Activated T-cell treated with anti-CD3 and anti-CD28 coated beads, Interleukin-2, amount 50 U/mL, for 24 hours (primary cell): ENCODE measurements around the gene ARHGAP20.

ENCODE experiments used
- DNase-seq: peaks from one replicate; pipeline ENCODE4 v3.0.0-alpha.2; 2020
- H3K27ac Mint-ChIP-seq: 2 replicates; pipeline ENCODE4 v1.8.0; 2020; ENCODE audit warnings: mild to moderate bottlenecking, mixed read lengths
- H3K27me3 Mint-ChIP-seq: 2 replicates; pipeline ENCODE4 v1.8.0; 2020; ENCODE audit warnings: mixed read lengths
- H3K36me3 Mint-ChIP-seq: 2 replicates; pipeline ENCODE4 v1.8.0; 2020; ENCODE audit warnings: low read depth, mixed read lengths
- H3K4me1 Mint-ChIP-seq: 2 replicates; pipeline ENCODE4 v1.8.0; 2020; ENCODE audit warnings: low read depth, mixed read lengths
- H3K4me3 Mint-ChIP-seq: 2 replicates; pipeline ENCODE4 v1.8.0; 2020; ENCODE audit warnings: mild to moderate bottlenecking, moderate library complexity, mixed read lengths
- H3K9me3 Mint-ChIP-seq: 2 replicates; pipeline ENCODE4 v1.8.0; 2020; ENCODE audit warnings: mixed read lengths

ARHGAP20 gene

GRCh38 chr11:110711776-110712658 is at the start of gene ARHGAP20:
ARHGAP20 (minus strand) TSS chr11:110712437; CDS start chr11:110712231, 206 bp downstream.
- Mint-ChIP-seq H3K4me3 (peak within 1 kb of the TSS; percentile 64), H3K4me1 (peaks cover 15% of the 10 kb centered on the region), H3K9me3 (no peaks in the 10 kb centered on the region), H3K27me3 (peaks cover 69% of the 10 kb centered on the region), H3K36me3 (no peaks in the 10 kb centered on the region), H3K27ac (no peak within 1 kb of the TSS)
- peak; percentile 64 for DNase-seq

- H3K4me1 Mint-ChIP-seq: no peaks in the 10 kb centered on the region
- peaks cover 23% of the 10 kb centered on the region for H3K27me3 Mint-ChIP-seq
- H3K27ac Mint-ChIP-seq: no peak overlapping the region
- H3K36me3 Mint-ChIP-seq: no peaks in the 10 kb centered on the region
- H3K9me3 Mint-ChIP-seq: no peaks in the 10 kb centered on the region
- no peak overlapping the region for H3K4me3 Mint-ChIP-seq
- DNase-seq: no peak
These were observed 49.8 kb upstream of the ARHGAP20 start for GRCh38 chr11:110761991-110762390.

GRCh38 chr11:110761131-110761530 is 48.9 kb upstream of the ARHGAP20 start:
- H3K4me1 Mint-ChIP-seq: no peaks in the 10 kb centered on the region
- H3K27ac Mint-ChIP-seq: no peak overlapping the region
- no peaks in the 10 kb centered on the region for H3K9me3 Mint-ChIP-seq
- H3K4me3 Mint-ChIP-seq: no peak overlapping the region
- DNase-seq: no peak
- H3K36me3 Mint-ChIP-seq: no peaks in the 10 kb centered on the region
- peaks cover 17% of the 10 kb centered on the region for H3K27me3 Mint-ChIP-seq

- H3K36me3 Mint-ChIP-seq: no peaks in the 10 kb centered on the region
- H3K4me1 Mint-ChIP-seq: no peaks in the 10 kb centered on the region
- no peak overlapping the region for H3K4me3 Mint-ChIP-seq
- no peak overlapping the region for H3K27ac Mint-ChIP-seq
- H3K9me3 Mint-ChIP-seq: no peaks in the 10 kb centered on the region
- peaks cover 15% of the 10 kb centered on the region for H3K27me3 Mint-ChIP-seq
- DNase-seq: no peak
These were observed 47.7 kb upstream of the ARHGAP20 start for GRCh38 chr11:110759972-110760381.

- H3K4me1 Mint-ChIP-seq: no peaks in the 10 kb centered on the region
- no peak overlapping the region for H3K4me3 Mint-ChIP-seq
- no peak for DNase-seq
- H3K27ac Mint-ChIP-seq: no peak overlapping the region
- peaks cover 3% of the 10 kb centered on the region for H3K9me3 Mint-ChIP-seq
- H3K36me3 Mint-ChIP-seq: no peaks in the 10 kb centered on the region
- peaks cover 16% of the 10 kb centered on the region for H3K27me3 Mint-ChIP-seq
These were observed 45.9 kb upstream of the ARHGAP20 start for GRCh38 chr11:110757962-110758755.

GRCh38 chr11:110757066-110757465 is 44.8 kb upstream of the ARHGAP20 start:
- Mint-ChIP-seq H3K4me1 (no peaks in the 10 kb centered on the region), H3K27ac (no peak overlapping the region), H3K27me3 (peaks cover 19% of the 10 kb centered on the region), H3K36me3 (no peaks in the 10 kb centered on the region), H3K4me3 (no peak overlapping the region), H3K9me3 (peaks cover 12% of the 10 kb centered on the region)
- DNase-seq: no peak

- Mint-ChIP-seq H3K4me1 (no peaks in the 10 kb centered on the region), H3K27ac (no peak overlapping the region), H3K9me3 (peaks cover 12% of the 10 kb centered on the region), H3K27me3 (peaks cover 19% of the 10 kb centered on the region), H3K36me3 (no peaks in the 10 kb centered on the region), H3K4me3 (no peak overlapping the region)
- DNase-seq: no peak
These were observed 43.7 kb upstream of the ARHGAP20 start for GRCh38 chr11:110755941-110756340.

GRCh38 chr11:110752890-110753289 is 40.7 kb upstream of the ARHGAP20 start:
- peaks cover 12% of the 10 kb centered on the region for H3K27me3 Mint-ChIP-seq
- H3K4me3 Mint-ChIP-seq: no peak overlapping the region
- H3K9me3 Mint-ChIP-seq: peaks cover 12% of the 10 kb centered on the region
- H3K36me3 Mint-ChIP-seq: no peaks in the 10 kb centered on the region
- no peak overlapping the region for H3K27ac Mint-ChIP-seq
- no peak for DNase-seq
- no peaks in the 10 kb centered on the region for H3K4me1 Mint-ChIP-seq

GRCh38 chr11:110750100-110750499 is 37.9 kb upstream of the ARHGAP20 start:
- H3K36me3 Mint-ChIP-seq: no peaks in the 10 kb centered on the region
- H3K4me3 Mint-ChIP-seq: no peak overlapping the region
- no peak for DNase-seq
- peaks cover 12% of the 10 kb centered on the region for H3K9me3 Mint-ChIP-seq
- H3K4me1 Mint-ChIP-seq: no peaks in the 10 kb centered on the region
- peaks cover 5% of the 10 kb centered on the region for H3K27me3 Mint-ChIP-seq
- H3K27ac Mint-ChIP-seq: no peak overlapping the region

GRCh38 chr11:110747531-110747930 is 35.3 kb upstream of the ARHGAP20 start:
- no peak for DNase-seq
- Mint-ChIP-seq H3K36me3 (no peaks in the 10 kb centered on the region), H3K4me3 (no peak overlapping the region), H3K9me3 (peaks cover 3% of the 10 kb centered on the region), H3K27ac (no peak overlapping the region), H3K4me1 (peaks cover 2% of the 10 kb centered on the region), H3K27me3 (peaks cover 2% of the 10 kb centered on the region)

- Mint-ChIP-seq H3K9me3 (no peaks in the 10 kb centered on the region), H3K36me3 (no peaks in the 10 kb centered on the region), H3K27me3 (peaks cover 6% of the 10 kb centered on the region), H3K4me1 (no peaks in the 10 kb centered on the region), H3K4me3 (no peak overlapping the region), H3K27ac (no peak overlapping the region)
- no peak for DNase-seq
These were observed 26.4 kb upstream of the ARHGAP20 start for GRCh38 chr11:110738641-110739040.

- H3K4me3 Mint-ChIP-seq: no peak overlapping the region
- DNase-seq: no peak
- no peaks in the 10 kb centered on the region for H3K36me3 Mint-ChIP-seq
- H3K27ac Mint-ChIP-seq: no peak overlapping the region
- H3K27me3 Mint-ChIP-seq: peaks cover 8% of the 10 kb centered on the region
- H3K9me3 Mint-ChIP-seq: no peaks in the 10 kb centered on the region
- H3K4me1 Mint-ChIP-seq: no peaks in the 10 kb centered on the region
These were observed 25.4 kb upstream of the ARHGAP20 start for GRCh38 chr11:110737593-110737992.

GRCh38 chr11:110736171-110736553 is 23.9 kb upstream of the ARHGAP20 start:
- DNase-seq: no peak
- H3K4me1 Mint-ChIP-seq: no peaks in the 10 kb centered on the region
- H3K4me3 Mint-ChIP-seq: no peak overlapping the region
- peaks cover 11% of the 10 kb centered on the region for H3K27me3 Mint-ChIP-seq
- H3K9me3 Mint-ChIP-seq: no peaks in the 10 kb centered on the region
- no peaks in the 10 kb centered on the region for H3K36me3 Mint-ChIP-seq
- no peak overlapping the region for H3K27ac Mint-ChIP-seq

- H3K27ac Mint-ChIP-seq: no peak overlapping the region
- H3K4me3 Mint-ChIP-seq: no peak overlapping the region
- H3K4me1 Mint-ChIP-seq: no peaks in the 10 kb centered on the region
- peaks cover 11% of the 10 kb centered on the region for H3K27me3 Mint-ChIP-seq
- no peak for DNase-seq
- H3K36me3 Mint-ChIP-seq: no peaks in the 10 kb centered on the region
- no peaks in the 10 kb centered on the region for H3K9me3 Mint-ChIP-seq
These were observed 23.4 kb upstream of the ARHGAP20 start for GRCh38 chr11:110735455-110736170.
